HEK293 (cell line): Measurements from ENCODE around the gene RFC1.

Source experiments
- CTCF ChIA-PET: fragments of 350-600 bp; formaldehyde crosslinking; extraction: SDS; loops from one replicate; lab custom pipeline; 2021; ENCODE audit warnings: antibody characterized with exemption; lab: Yijun Ruan, JAX
- POLR2A ChIA-PET: fragments of 300-600 bp; formaldehyde crosslinking; extraction: SDS; loops from one replicate; lab custom pipeline; 2020; ENCODE audit warnings: antibody characterized with exemption, inconsistent platforms; lab: Yijun Ruan, JAX
- H3K27ac ChIP-seq: fragments of 200-500 bp; sonication (Bioruptor generic); 2 replicates; pipeline ENCODE4 v1.5.1; 2014; ENCODE audit warnings: low read depth, low read length, control low read depth, inconsistent platforms; ENCODE audit errors: extremely low read depth
- H3K36me3 ChIP-seq, 2 experiments: fragments of 200-500 bp in 1 of 2; sonication (Bioruptor generic) in 1 of 2; 1 replicate in 1 of 2; 2 replicates in 1 of 2; pipeline ENCODE4 v1.5.1; 2014 to 2017; ENCODE audit warnings: inconsistent platforms in 2 of 2, low read length in 2 of 2; ENCODE audit not compliant: control insufficient read depth in 2 of 2, insufficient read depth in 1 of 2
- H3K4me1 ChIP-seq: fragments of 200-500 bp; sonication (Bioruptor generic); 2 replicates; pipeline ENCODE4 v1.5.1; 2014; ENCODE audit warnings: mild to moderate bottlenecking, low read length, inconsistent platforms; ENCODE audit not compliant: control insufficient read depth, insufficient read depth
- H3K4me3 ChIP-seq: 2 replicates; pipeline ENCODE4 v1.5.1; 2011; ENCODE audit warnings: low read depth, mild to moderate bottlenecking, control low read depth, low read length, moderate library complexity
- H3K9me3 ChIP-seq: fragments of 200-500 bp; sonication (Bioruptor generic); 2 replicates; pipeline ENCODE4 v1.5.1; 2014; ENCODE audit warnings: low read depth, low read length, inconsistent platforms; ENCODE audit not compliant: control insufficient read depth, insufficient read depth
- ATF2 ChIP-seq: fragments of 450-650 bp; formaldehyde crosslinking; IDR thresholded peaks from 2 replicates; pipeline ENCODE4 v1.5.1; 2016; ENCODE audit warnings: missing biosample characterization, missing genetic modification characterization, low read depth
- GLIS1 ChIP-seq: fragments of 450-650 bp; formaldehyde crosslinking; IDR thresholded peaks from 2 replicates; pipeline ENCODE4 v1.5.1; 2016; ENCODE audit warnings: missing biosample characterization, missing genetic modification characterization
- PRDM10 ChIP-seq: fragments of 450-650 bp; formaldehyde crosslinking; IDR thresholded peaks from 2 replicates; pipeline ENCODE4 v1.5.1; 2016; ENCODE audit warnings: missing biosample characterization, missing genetic modification characterization
- REST ChIP-seq: fragments of 450-650 bp; formaldehyde crosslinking; IDR thresholded peaks from 2 replicates; pipeline ENCODE4 v1.5.1; 2016; ENCODE audit warnings: missing biosample characterization, missing genetic modification characterization
- SETDB1 ChIP-seq: IDR thresholded peaks from one replicate; pipeline ENCODE4 v1.6.1; 2017; ENCODE audit warnings: mild to moderate bottlenecking, low read length, moderate library complexity, mixed read lengths; ENCODE audit not compliant: insufficient read length
- ZBTB48 ChIP-seq: fragments of 450-650 bp; formaldehyde crosslinking; IDR thresholded peaks from 2 replicates; pipeline ENCODE4 v1.5.1; 2016; ENCODE audit warnings: missing biosample characterization, missing genetic modification characterization
- ZNF311 ChIP-seq: fragments of 450-650 bp; formaldehyde crosslinking; IDR thresholded peaks from 2 replicates; pipeline ENCODE4 v1.5.1; 2017; ENCODE audit warnings: missing biosample characterization, missing genetic modification characterization, borderline replicate concordance
- ZNF544 ChIP-seq: fragments of 450-650 bp; formaldehyde crosslinking; IDR thresholded peaks from 2 replicates; pipeline ENCODE4 v1.5.0; 2017; ENCODE audit warnings: missing biosample characterization, missing genetic modification characterization
- ZNF561 ChIP-seq: fragments of 450-650 bp; IDR thresholded peaks from 2 replicates; pipeline ENCODE4 v1.5.1; 2018; ENCODE audit warnings: missing biosample characterization, missing genetic modification characterization, borderline replicate concordance
- ZNF585B ChIP-seq: fragments of 450-650 bp; formaldehyde crosslinking; IDR thresholded peaks from 2 replicates; pipeline ENCODE4 v1.5.1; 2016; ENCODE audit warnings: missing biosample characterization, missing genetic modification characterization
- ZNF645 ChIP-seq: fragments of 450-650 bp; formaldehyde crosslinking; IDR thresholded peaks from 2 replicates; pipeline ENCODE4; 2016; ENCODE audit warnings: missing biosample characterization, missing genetic modification characterization
- ZNF707 ChIP-seq: fragments of 450-650 bp; formaldehyde crosslinking; IDR thresholded peaks from 2 replicates; pipeline ENCODE4 v1.5.1; 2016; ENCODE audit warnings: missing biosample characterization, missing genetic modification characterization
- ZNF792 ChIP-seq: fragments of 450-650 bp; formaldehyde crosslinking; IDR thresholded peaks from 2 replicates; pipeline ENCODE4 v1.5.1; 2016; ENCODE audit warnings: missing biosample characterization, missing genetic modification characterization
- ZSCAN18 ChIP-seq: fragments of 450-650 bp; formaldehyde crosslinking; IDR thresholded peaks from 2 replicates; pipeline ENCODE4 v1.5.1; 2016; ENCODE audit warnings: missing biosample characterization, missing genetic modification characterization

RFC1 gene

GRCh38 chr4:39341075-39341725 is 25.0 kb downstream of the RFC1 start:
- no peak for TF ChIP-seq ZBTB48 (tag by site-specific recombination)
- POLR2A ChIA-PET: no interaction called here
- CTCF ChIA-PET: no interaction called here
- H3K4me1 ChIP-seq: no peaks in the 10 kb centered on the region
- no peaks in the 10 kb centered on the region for H3K9me3 ChIP-seq
- peaks cover 0 to 6% of the 10 kb centered on the region in 2 experiments; a peak in 2 of 3 replicates for H3K36me3 ChIP-seq
- H3K4me3 ChIP-seq: no peak overlapping the region
- H3K27ac ChIP-seq: no peak overlapping the region

GRCh38 chr4:39339968-39340367 is 26.2 kb downstream of the RFC1 start:
- no peak overlapping the region for H3K27ac ChIP-seq
- H3K4me3 ChIP-seq: no peak overlapping the region
- no peaks in the 10 kb centered on the region for H3K9me3 ChIP-seq
- TF ChIP-seq ATF2 (tag by site-specific recombination): no peak
- H3K36me3 ChIP-seq: peaks cover 0 to 6% of the 10 kb centered on the region in 2 experiments; a peak in 2 of 3 replicates
- ChIA-PET POLR2A (no interaction called here), CTCF (no interaction called here)
- no peaks in the 10 kb centered on the region for H3K4me1 ChIP-seq

- ChIA-PET POLR2A (no interaction called here), CTCF (no interaction called here)
- TF ChIP-seq ZNF311: no peak
- no peak for TF ChIP-seq ZNF585B (tag by site-specific recombination)
- TF ChIP-seq ZNF544: no peak
- TF ChIP-seq ZNF792 (tag by site-specific recombination): no peak
- TF ChIP-seq PRDM10 (tag by site-specific recombination): no peak
- no peak for TF ChIP-seq REST (tag by site-specific recombination)
- TF ChIP-seq ZNF645 (tag by site-specific recombination): no peak
- no peak for TF ChIP-seq GLIS1
- TF ChIP-seq ZNF561: no peak
- no peak for TF ChIP-seq ZSCAN18 (tag by site-specific recombination)
- TF ChIP-seq SETDB1: no peak
- no peak for TF ChIP-seq ATF2 (tag by site-specific recombination)
- no peak for TF ChIP-seq ZNF707
- no peak overlapping the region for H3K4me3 ChIP-seq
- H3K9me3 ChIP-seq: no peaks in the 10 kb centered on the region
- no peak overlapping the region for H3K27ac ChIP-seq
- peaks cover 0 to 6% of the 10 kb centered on the region in 2 experiments; a peak in 1 of 3 replicates for H3K36me3 ChIP-seq
- no peaks in the 10 kb centered on the region for H3K4me1 ChIP-seq
Measured at GRCh38 chr4:39337841-39338240, 28.3 kb downstream of the RFC1 start.
